Activated T-helper 1 cell treated with anti-CD3 and anti-CD28 coated beads, Interleukin-12 subunit alpha, Interleukin-12 subunit beta, Interleukin-2, Interleukin-4 antibody, amounts not matched to agents 30 ng/mL and 10 ng/mL and 1 ng/mL, durations not matched to agents 14 hours and 24 hours and 36 hours (primary cell): Measurements from ENCODE around the gene POLR2B. TPM values are rescaled to one million over a fixed set of nuclear protein-coding genes. Genes with fewer than 3 reads are reported as not detected.
"Not testable (repeated sequence)": the region's sequence is repeated elsewhere in the genome, so short reads cannot be mapped to it uniquely, and the experiment has no call there.

Source experiments
- DNase-seq: peaks from one replicate; pipeline ENCODE4 v3.0.0; 2021; ENCODE audit warnings: low spot score
- H3K27ac Mint-ChIP-seq: one replicate; pipeline ENCODE4 v1.8.0; 2021; ENCODE audit warnings: mild to moderate bottlenecking, mixed read lengths
- H3K27me3 Mint-ChIP-seq: one replicate; pipeline ENCODE4 v1.8.0; 2022; ENCODE audit warnings: mild to moderate bottlenecking, moderate library complexity, mixed read lengths; ENCODE audit not compliant: insufficient read depth
- H3K36me3 Mint-ChIP-seq: one replicate; pipeline ENCODE4 v1.8.0; 2021; ENCODE audit warnings: low read depth, mixed read lengths
- H3K4me1 Mint-ChIP-seq: one replicate; pipeline ENCODE4 v1.8.0; 2021; ENCODE audit warnings: low read depth, mixed read lengths
- H3K4me3 Mint-ChIP-seq: one replicate; pipeline ENCODE4 v1.8.0; 2021; ENCODE audit warnings: mild to moderate bottlenecking, moderate library complexity, mixed read lengths
- H3K9me3 Mint-ChIP-seq: one replicate; pipeline ENCODE4 v1.8.0; 2021; ENCODE audit warnings: mixed read lengths
- intact Hi-C: fragments of 100-400 bp; cut with micrococcal nuclease; formaldehyde crosslinking; loops from one replicate; pipeline ENCODE4 v1.15.1; 2024
- total RNA-seq: library from RNA; stranded (reverse); gene quantifications from 2 replicates; pipeline ENCODE4 v1.2.3, GENCODE V29; 2022

The POLR2B gene
- total RNA-seq, 1 donor from 2014 or later = 145 TPM

- Mint-ChIP-seq H3K9me3 (no peaks in the 10 kb centered on the region), H3K27ac (no peak overlapping the region), H3K4me1 (no peaks in the 10 kb centered on the region), H3K4me3 (no peak overlapping the region), H3K36me3 (no peaks in the 10 kb centered on the region), H3K27me3 (peaks cover 7% of the 10 kb centered on the region)
- intact Hi-C loops = no loop called here
- DNase-seq = no peak
Measured at GRCh38 chr4:57044996-57045395, 66.3 kb downstream of the POLR2B start.

- intact Hi-C loops, H3K4me3 Mint-ChIP-seq, H3K27ac Mint-ChIP-seq, H3K4me1 Mint-ChIP-seq, H3K9me3 Mint-ChIP-seq, H3K36me3 Mint-ChIP-seq, H3K27me3 Mint-ChIP-seq, DNase-seq: not testable (repeated sequence)
Measured at GRCh38 chr4:57047046-57047445, 68.3 kb downstream of the POLR2B start.

- Mint-ChIP-seq H3K27ac (no peak overlapping the region), H3K27me3 (peaks cover 7% of the 10 kb centered on the region), H3K9me3 (no peaks in the 10 kb centered on the region), H3K36me3 (no peaks in the 10 kb centered on the region), H3K4me1 (no peaks in the 10 kb centered on the region), H3K4me3 (no peak overlapping the region)
- DNase-seq = no peak
- intact Hi-C loops = no loop called here
Measured at GRCh38 chr4:57048590-57049304, 70.1 kb downstream of the POLR2B start.

- DNase-seq = no peak
- intact Hi-C loops = no loop called here
- Mint-ChIP-seq H3K4me1 (no peaks in the 10 kb centered on the region), H3K36me3 (no peaks in the 10 kb centered on the region), H3K27me3 (peaks cover 7% of the 10 kb centered on the region), H3K4me3 (no peak overlapping the region), H3K9me3 (no peaks in the 10 kb centered on the region), H3K27ac (no peak overlapping the region)
Measured at GRCh38 chr4:57051095-57051494, 72.4 kb downstream of the POLR2B start.

- Mint-ChIP-seq H3K36me3 (no peaks in the 10 kb centered on the region), H3K4me3 (no peak overlapping the region), H3K4me1 (no peaks in the 10 kb centered on the region), H3K27me3 (peaks cover 7% of the 10 kb centered on the region), H3K27ac (no peak overlapping the region), H3K9me3 (no peaks in the 10 kb centered on the region)
- intact Hi-C loops = no loop called here
- DNase-seq = no peak
Measured at GRCh38 chr4:57051524-57051923, 72.8 kb downstream of the POLR2B start.

GRCh38 chr4:57053508-57053907, 74.8 kb downstream of the POLR2B start:
- H3K4me1 Mint-ChIP-seq = no peaks in the 10 kb centered on the region
- H3K9me3 Mint-ChIP-seq = no peaks in the 10 kb centered on the region
- no peak overlapping the region for H3K4me3 Mint-ChIP-seq
- H3K27me3 Mint-ChIP-seq = peaks cover 5% of the 10 kb centered on the region
- H3K27ac Mint-ChIP-seq = no peak overlapping the region
- DNase-seq = no peak
- intact Hi-C loops = no loop called here
- no peaks in the 10 kb centered on the region for H3K36me3 Mint-ChIP-seq

- H3K4me3 Mint-ChIP-seq = no peak overlapping the region
- no peaks in the 10 kb centered on the region for H3K36me3 Mint-ChIP-seq
Measured at GRCh38 chr4:57055886-57056285, 77.2 kb downstream of the POLR2B start.

GRCh38 chr4:57059890-57060716, 81.4 kb downstream of the POLR2B start:
- peaks cover 1% of the 10 kb centered on the region for H3K27me3 Mint-ChIP-seq
- H3K27ac Mint-ChIP-seq = no peak overlapping the region
- intact Hi-C loops = no loop called here
- DNase-seq = no peak
- H3K36me3 Mint-ChIP-seq = no peaks in the 10 kb centered on the region
- no peaks in the 10 kb centered on the region for H3K9me3 Mint-ChIP-seq
- no peak overlapping the region for H3K4me3 Mint-ChIP-seq
- no peaks in the 10 kb centered on the region for H3K4me1 Mint-ChIP-seq

More at GRCh38 chr4:57055886-57056285, 77.2 kb downstream of the POLR2B start:
- no peaks in the 10 kb centered on the region for H3K27me3 Mint-ChIP-seq
- intact Hi-C loops = no loop called here
- H3K27ac Mint-ChIP-seq = no peak overlapping the region
- H3K9me3 Mint-ChIP-seq = no peaks in the 10 kb centered on the region
- no peak for DNase-seq
- no peaks in the 10 kb centered on the region for H3K4me1 Mint-ChIP-seq

GRCh38 chr4:57060717-57061067, 82.0 kb downstream of the POLR2B start:
- H3K9me3 Mint-ChIP-seq, H3K27me3 Mint-ChIP-seq, intact Hi-C loops, H3K4me3 Mint-ChIP-seq, DNase-seq, H3K27ac Mint-ChIP-seq, H3K36me3 Mint-ChIP-seq, H3K4me1 Mint-ChIP-seq: not testable (repeated sequence)

GRCh38 chr4:57061395-57061794, 82.7 kb downstream of the POLR2B start:
- Mint-ChIP-seq H3K4me3 (no peak overlapping the region), H3K9me3 (no peaks in the 10 kb centered on the region), H3K36me3 (no peaks in the 10 kb centered on the region), H3K27ac (no peak overlapping the region), H3K27me3 (peaks cover 1% of the 10 kb centered on the region), H3K4me1 (no peaks in the 10 kb centered on the region)
- DNase-seq = no peak
- intact Hi-C loops = no loop called here

GRCh38 chr4:57063518-57063917, 84.8 kb downstream of the POLR2B start:
- Mint-ChIP-seq H3K4me3 (no peak overlapping the region), H3K9me3 (no peaks in the 10 kb centered on the region), H3K27me3 (peaks cover 1% of the 10 kb centered on the region), H3K36me3 (no peaks in the 10 kb centered on the region), H3K4me1 (no peaks in the 10 kb centered on the region), H3K27ac (no peak overlapping the region)
- DNase-seq = no peak
- intact Hi-C loops = no loop called here

GRCh38 chr4:57064120-57064519, 85.4 kb downstream of the POLR2B start:
- H3K9me3 Mint-ChIP-seq = no peaks in the 10 kb centered on the region
- H3K27me3 Mint-ChIP-seq = peaks cover 1% of the 10 kb centered on the region
- H3K27ac Mint-ChIP-seq = no peak overlapping the region
- intact Hi-C loops = no loop called here
- no peaks in the 10 kb centered on the region for H3K36me3 Mint-ChIP-seq
- DNase-seq = no peak
- H3K4me1 Mint-ChIP-seq = no peaks in the 10 kb centered on the region
- no peak overlapping the region for H3K4me3 Mint-ChIP-seq

GRCh38 chr4:57064811-57065711, 86.4 kb downstream of the POLR2B start:
- Mint-ChIP-seq H3K9me3 (no peaks in the 10 kb centered on the region), H3K4me1 (no peaks in the 10 kb centered on the region), H3K27ac (no peak overlapping the region), H3K4me3 (no peak overlapping the region), H3K27me3 (peaks cover 1% of the 10 kb centered on the region), H3K36me3 (no peaks in the 10 kb centered on the region)
- DNase-seq = no peak
- intact Hi-C loops = no loop called here
